ENCODE results near the gene ATCAY.
"Not testable (repeated sequence)": the region's sequence is repeated elsewhere in the genome, so short reads cannot be mapped to it uniquely, and the experiment has no call there.

Gene ATCAY

GRCh38 chr19:3857449-3858003 lies 23.0 kb upstream of the ATCAY start:
- no peak for DNase-seq

DNA sequence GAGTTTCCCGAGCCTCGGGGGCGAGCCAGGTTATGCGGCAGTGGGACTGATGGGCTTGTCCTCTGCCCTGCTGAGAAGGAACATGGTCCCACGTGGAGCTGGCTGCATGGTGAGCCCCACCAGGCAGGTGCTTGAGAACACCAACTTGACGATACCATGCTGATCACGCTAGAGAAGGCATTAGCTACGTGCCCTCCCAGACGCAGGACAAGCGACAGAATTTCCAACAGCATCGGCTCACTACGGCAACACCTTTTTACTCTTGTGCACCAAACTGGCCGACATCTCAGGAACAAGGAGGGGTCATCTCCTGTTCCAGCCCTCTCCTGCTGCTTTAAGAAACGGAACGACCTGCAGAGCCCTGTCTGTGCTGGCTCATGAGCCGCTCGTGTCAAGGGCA lies 20.0 kb upstream of the ATCAY start:
- DNase-seq: no peak

GRCh38 chr19:3862826-3863500 lies 17.5 kb upstream of the ATCAY start:
- no peak for DNase-seq

DNA sequence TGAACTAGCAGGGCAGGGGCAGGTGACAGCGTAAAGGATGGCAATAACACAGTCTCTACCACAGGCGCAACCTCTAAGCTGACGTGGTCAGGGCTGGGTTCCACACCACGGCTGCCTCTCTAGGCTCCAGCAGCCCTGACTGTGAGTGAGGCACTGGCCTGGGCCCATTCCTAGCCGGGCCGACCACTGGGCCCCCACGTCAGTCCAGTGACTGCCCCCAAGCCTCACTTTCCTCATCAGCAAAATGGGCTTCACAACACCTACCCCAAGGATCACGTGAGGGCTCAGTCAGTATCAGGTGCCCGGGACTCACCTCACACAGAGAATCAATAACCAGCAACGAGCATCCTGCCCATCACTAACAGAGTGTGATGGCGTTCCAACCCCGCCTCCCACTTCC lies 16.8 kb upstream of the ATCAY start:
- DNase-seq: no peak

GRCh38 chr19:3866910-3867638 lies 13.4 kb upstream of the ATCAY start:
- no peak for DNase-seq

- DNase-seq: no peak
Observed at GRCh38 chr19:3867971-3868769, 12.3 kb upstream of the ATCAY start.

DNA sequence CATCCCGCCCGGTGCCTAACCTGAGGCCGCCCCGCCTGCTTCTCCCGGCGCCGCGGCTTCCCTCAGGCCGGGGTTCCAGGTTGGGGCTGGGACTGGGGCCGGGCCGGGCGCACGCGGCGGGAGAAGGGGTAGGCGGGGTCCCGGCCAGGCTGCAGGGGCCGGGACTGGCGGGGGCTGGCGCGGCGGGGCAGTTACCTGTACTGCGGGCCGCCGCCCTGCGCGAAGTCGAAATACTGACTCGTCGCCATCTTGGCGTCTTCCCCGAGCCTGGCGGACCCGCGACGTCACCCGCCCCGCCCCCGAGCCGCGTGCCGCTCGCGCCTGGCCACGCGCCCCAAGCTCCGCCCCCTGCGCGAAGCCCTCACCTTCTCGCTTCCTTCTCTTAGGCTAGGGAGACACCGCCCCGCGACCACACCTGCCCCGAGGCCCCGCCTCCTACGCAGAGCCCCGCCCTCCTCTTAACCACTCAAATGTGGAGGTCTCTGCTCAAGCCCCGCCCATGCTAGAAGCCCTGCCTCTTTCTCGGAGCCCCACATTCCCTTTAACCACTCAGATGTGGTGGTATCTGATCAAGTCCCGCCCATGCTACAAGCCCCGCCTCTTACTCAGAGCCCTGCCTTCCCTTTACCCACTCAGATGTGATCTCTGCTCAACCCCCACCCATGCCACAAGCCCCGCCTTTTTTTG lies 11.6 kb upstream of the ATCAY start, which contains the start of gene ZFR2:
TSS of gene ZFR2 (minus strand) at position 269 of the 687 bp plus-strand sequence. CDS start at position 248, 21 bp downstream.
- no peak for DNase-seq

GRCh38 chr19:3873151-3873550 lies 7.3 kb upstream of the ATCAY start:
- DNase-seq: no peak

- DNase-seq: not testable (repeated sequence)
Observed at GRCh38 chr19:3874695-3875094, 5.8 kb upstream of the ATCAY start.

- no peak for DNase-seq
Observed at GRCh38 chr19:3879656-3880055, 829 bp upstream of the ATCAY start.

GRCh38 chr19:3881272-3882040 lies 971 bp downstream of the ATCAY start:
- DNase-seq: no peak

- no peak for DNase-seq
Observed at GRCh38 chr19:3882041-3882384, 1.5 kb downstream of the ATCAY start.

DNA sequence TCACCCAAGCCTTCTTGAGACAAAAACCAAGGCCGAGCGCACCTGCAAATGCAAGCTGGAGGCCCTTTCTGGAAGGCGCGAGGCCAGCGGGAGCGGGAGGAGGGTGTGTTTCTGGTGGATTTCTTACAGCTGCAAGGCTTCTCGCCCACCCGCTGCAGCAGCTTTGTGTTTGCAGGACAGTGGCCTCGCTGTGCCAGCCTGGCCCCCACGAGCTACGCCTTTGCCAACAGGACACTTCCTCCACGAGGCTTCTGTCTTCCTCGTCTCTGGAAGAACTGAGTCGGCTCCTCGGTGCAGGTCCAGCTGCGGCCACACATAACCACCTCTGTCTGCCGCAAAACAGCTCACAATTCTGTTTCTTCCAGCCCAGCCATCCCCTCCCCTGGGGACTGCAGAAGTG lies 10.1 kb downstream of the ATCAY start:
- DNase-seq: no peak

- DNase-seq: peak; percentile 47
Observed at GRCh38 chr19:3893509-3894179, 13.2 kb downstream of the ATCAY start.

GRCh38 chr19:3894959-3895358 lies 14.5 kb downstream of the ATCAY start:
- DNase-seq: not testable (repeated sequence)

DNA sequence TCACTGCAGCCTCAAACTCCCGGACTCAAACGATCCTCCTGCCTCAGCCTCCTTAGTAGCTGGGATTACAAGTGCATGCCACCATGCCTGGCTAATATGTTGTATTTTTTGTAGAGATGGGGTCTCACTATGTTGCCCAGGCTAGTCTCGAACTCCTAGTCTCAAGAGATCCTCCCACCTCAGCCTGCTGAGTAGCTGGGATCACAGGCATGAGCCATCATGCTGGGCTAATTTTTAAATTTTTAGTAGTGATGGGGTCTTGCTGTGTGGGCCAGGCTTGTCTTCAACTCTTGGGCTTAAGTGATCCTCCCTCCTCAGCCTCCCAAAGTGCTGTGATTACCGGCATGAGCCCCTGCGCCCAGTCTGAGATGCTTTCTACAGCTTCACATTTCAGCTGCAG lies 15.3 kb downstream of the ATCAY start:
- DNase-seq: no peak

- no peak for DNase-seq
Observed at GRCh38 chr19:3897936-3898335, 17.5 kb downstream of the ATCAY start.

DNA sequence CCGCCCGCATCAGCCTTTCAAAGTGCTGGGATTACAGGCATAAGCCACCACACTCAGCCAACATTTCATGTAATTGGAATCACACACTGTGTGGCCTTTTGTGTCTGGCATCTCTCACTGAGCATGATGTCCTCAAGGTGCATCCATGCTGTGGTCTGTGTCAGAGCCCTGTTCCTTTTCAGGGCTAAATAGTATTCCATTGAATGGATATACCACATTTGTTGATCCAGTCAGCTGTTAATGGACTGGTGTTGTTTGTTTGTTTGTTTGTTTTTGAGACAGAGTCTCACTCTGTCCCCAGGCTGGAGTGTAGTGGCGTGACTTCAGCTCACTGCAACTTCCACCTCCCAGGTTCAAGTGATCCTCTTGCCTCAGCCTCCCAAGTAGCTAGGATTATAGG lies 17.9 kb downstream of the ATCAY start:
- DNase-seq: no peak

GRCh38 chr19:3899531-3900294 lies 19.2 kb downstream of the ATCAY start:
- no peak for DNase-seq

- DNase-seq: no peak
Observed at GRCh38 chr19:3902317-3902973, 22.0 kb downstream of the ATCAY start.

Data from NCI-H2029 treated with DMSO at 0.1 percent for 48 hours (cell line).